Lower leg skin (tissue), 4 donors: ENCODE measurements around the gene UBAC2. TPM values are rescaled to one million over a fixed set of nuclear protein-coding genes. Genes with fewer than 3 reads are reported as not detected.

Source experiments
- DNase-seq, 2 donors: peaks; one replicate each; pipeline ENCODE4 v3.0.0-alpha.2; 2019; ENCODE audit warnings: low spot score in 2 of 2
- H3K4me3 ChIP-seq: fragments of 200-600 bp; sonication (generic); 2 replicates; pipeline ENCODE4 v1.5.1; 2017; ENCODE audit warnings: mild to moderate bottlenecking, low read depth; ENCODE audit not compliant: poor library complexity, severe bottlenecking
- POLR2A ChIP-seq, 2 donors: fragments of 450-650 bp; IDR thresholded peaks; one replicate each; pipeline ENCODE4 v1.6.1; 2016 to 2017; ENCODE audit warnings: antibody characterized with exemption in 2 of 2, mild to moderate bottlenecking in 1 of 2, moderate library complexity in 1 of 2
- WGBS, 2 donors: methylation state at CpG; one replicate each; pipeline ENCODE4 v1.1.5; 2018; 5-methylcytosine and 5-hydroxymethylcytosine counted together
- intact Hi-C: fragments of 100-400 bp; cut with DNase I; formaldehyde crosslinking; loops from one replicate; pipeline ENCODE4 v1.15.0; 2023; ENCODE audit warnings: low total_unique reads
- total RNA-seq, 4 donors: library from RNA; depleted of rRNA; stranded (reverse); fragments of >200 nt; gene quantifications; one replicate each; pipeline ENCODE4 v1.1.0, GENCODE V29; 2016
- TF ChIP-seq, protein P1 (sequence below), 3 donors: fragments of 450-650 bp; IDR thresholded peaks; one replicate each; pipeline ENCODE4 v1.5.1; 2016; ENCODE audit warnings: antibody characterized with exemption in 3 of 3, mild to moderate bottlenecking in 3 of 3, moderate library complexity in 2 of 3

The UBAC2 gene
- total RNA-seq, 4 donors from 2014 or later = 94.8 to 125 (median 106) TPM

DNA sequence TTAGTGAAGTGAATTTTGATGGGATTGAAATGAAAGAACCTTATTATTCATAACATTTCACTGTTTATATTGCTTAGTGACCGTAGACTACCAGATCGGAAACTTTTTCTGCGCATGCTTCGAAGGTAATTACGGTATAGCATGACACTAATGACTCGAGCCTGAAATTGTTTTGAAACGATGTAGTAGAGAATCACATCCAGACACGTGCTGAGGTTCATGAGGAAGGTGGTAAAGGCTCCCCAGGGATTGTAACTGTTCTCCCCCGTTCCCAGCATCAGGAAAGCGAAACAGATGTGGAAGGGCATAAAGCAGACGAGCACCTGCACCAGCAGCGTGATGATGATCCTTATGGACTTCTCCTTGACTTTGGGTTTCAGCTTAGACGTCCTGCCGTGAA is 54.2 kb downstream of the UBAC2 start:
- intact Hi-C loops = no loop called here
- no peak overlapping the region for H3K4me3 ChIP-seq
- TF ChIP-seq, protein P1, sequence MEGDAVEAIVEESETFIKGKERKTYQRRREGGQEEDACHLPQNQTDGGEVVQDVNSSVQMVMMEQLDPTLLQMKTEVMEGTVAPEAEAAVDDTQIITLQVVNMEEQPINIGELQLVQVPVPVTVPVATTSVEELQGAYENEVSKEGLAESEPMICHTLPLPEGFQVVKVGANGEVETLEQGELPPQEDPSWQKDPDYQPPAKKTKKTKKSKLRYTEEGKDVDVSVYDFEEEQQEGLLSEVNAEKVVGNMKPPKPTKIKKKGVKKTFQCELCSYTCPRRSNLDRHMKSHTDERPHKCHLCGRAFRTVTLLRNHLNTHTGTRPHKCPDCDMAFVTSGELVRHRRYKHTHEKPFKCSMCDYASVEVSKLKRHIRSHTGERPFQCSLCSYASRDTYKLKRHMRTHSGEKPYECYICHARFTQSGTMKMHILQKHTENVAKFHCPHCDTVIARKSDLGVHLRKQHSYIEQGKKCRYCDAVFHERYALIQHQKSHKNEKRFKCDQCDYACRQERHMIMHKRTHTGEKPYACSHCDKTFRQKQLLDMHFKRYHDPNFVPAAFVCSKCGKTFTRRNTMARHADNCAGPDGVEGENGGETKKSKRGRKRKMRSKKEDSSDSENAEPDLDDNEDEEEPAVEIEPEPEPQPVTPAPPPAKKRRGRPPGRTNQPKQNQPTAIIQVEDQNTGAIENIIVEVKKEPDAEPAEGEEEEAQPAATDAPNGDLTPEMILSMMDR (IDR thresholded peaks at IDR 0.05) = no peak
- no peak for TF ChIP-seq POLR2A (IDR thresholded peaks at IDR 0.05)
- WGBS, 2 donors = 85 to 87% methylated on average over 14 of the region's 14 CpGs
- DNase-seq = no peak

DNA sequence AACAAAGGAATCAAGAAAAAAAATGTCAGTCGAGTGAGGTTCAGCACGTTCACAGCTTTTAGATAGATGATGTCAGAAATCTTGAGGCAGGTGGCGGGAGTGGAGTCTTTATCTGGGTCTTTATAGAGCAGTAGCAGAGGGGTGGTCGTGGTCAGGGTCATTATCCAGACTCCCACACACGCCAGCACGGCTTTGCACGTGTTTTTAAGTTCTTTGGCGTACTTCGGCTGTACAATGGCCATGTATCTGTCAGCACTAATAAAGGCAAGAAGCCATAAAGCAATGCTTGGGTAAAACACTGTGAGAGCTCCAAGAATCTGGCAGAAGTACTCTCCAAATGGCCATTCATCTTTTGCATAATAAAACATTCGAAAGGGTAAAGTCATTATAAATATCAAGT is 54.6 kb downstream of the UBAC2 start:
- H3K4me3 ChIP-seq = no peak overlapping the region
- TF ChIP-seq, protein P1 (IDR thresholded peaks at IDR 0.05) = no peak
- TF ChIP-seq POLR2A (IDR thresholded peaks at IDR 0.05) = no peak
- intact Hi-C loops = no loop called here
- WGBS, 2 donors = 88 to 89% methylated on average over 10 of the region's 10 CpGs
- no peak for DNase-seq

DNA sequence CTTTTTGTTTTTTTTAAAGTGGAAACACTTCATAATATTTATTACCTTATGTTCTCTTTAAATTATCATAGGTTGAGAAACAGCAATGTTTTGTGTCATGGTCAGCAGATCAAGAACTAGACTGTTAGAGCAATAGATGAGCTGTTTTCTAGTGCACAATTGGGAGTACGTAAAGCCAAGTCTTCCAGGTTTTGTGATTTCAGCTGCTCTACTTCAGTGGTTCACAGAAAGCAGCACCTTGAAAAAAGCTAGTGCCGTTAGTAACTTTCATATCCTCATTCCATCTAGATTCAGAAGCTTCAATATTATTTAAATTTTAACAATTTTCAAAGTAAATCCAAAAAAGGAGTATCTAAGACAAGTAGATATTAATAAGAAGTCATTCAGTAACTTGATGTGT is 55.6 kb downstream of the UBAC2 start:
- no peak overlapping the region for H3K4me3 ChIP-seq
- TF ChIP-seq, protein P1 (IDR thresholded peaks at IDR 0.05) = no peak
- no peak for TF ChIP-seq POLR2A (IDR thresholded peaks at IDR 0.05)
- intact Hi-C loops = no loop called here
- WGBS, 2 donors = 87 to 92% methylated on average over 2 of the region's 2 CpGs
- DNase-seq = no peak

DNA sequence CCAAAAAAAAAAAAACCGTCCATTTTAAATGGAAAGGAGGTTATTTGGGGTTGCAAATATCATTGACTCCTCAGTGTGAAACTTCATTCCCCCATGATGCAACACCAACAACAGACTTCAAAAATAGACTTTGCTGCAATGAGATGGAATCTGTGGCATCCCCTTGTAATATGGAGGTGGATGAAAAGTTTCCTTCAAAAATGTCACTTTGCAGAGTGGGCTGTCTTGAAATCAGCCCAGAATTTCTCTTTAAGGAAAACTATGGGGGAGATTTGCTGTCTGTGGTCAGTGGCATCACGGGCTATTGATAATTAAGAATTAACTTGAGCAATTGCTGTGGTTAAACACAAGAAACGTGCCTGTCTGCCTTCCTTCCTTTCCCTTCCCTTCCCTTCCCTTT is 56.1 kb downstream of the UBAC2 start:
- H3K4me3 ChIP-seq = no peak overlapping the region
- DNase-seq = no peak
- intact Hi-C loops = no loop called here
- 80% methylated on average over 3 of the region's 3 CpGs for WGBS, 2 donors
- no peak for TF ChIP-seq POLR2A (IDR thresholded peaks at IDR 0.05)
- TF ChIP-seq, protein P1 (IDR thresholded peaks at IDR 0.05) = no peak

DNA sequence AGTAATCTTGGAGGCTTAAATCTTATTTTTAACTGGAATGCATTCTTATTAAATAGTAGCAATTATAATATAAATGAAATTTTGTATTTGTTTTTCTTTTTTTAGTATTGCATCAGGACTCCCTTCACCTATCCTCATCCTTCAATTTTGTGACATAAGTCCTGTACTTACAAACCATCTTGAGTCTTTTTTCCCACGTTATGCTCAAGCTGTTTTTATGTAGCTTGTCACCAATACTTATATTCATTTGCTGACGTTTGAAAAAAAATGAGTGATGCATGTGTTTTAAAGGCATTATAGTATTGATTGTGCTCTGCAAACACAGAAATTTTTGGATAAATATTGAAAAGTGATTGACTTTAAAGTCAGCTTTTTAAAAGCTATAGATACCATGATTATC is 56.6 kb downstream of the UBAC2 start:
- WGBS, 2 donors = 86 to 87% methylated on average over 2 of the region's 2 CpGs
- intact Hi-C loops = no loop called here
- no peak for DNase-seq
- TF ChIP-seq, protein P1 (IDR thresholded peaks at IDR 0.05) = no peak
- TF ChIP-seq POLR2A (IDR thresholded peaks at IDR 0.05) = no peak
- no peak overlapping the region for H3K4me3 ChIP-seq

DNA sequence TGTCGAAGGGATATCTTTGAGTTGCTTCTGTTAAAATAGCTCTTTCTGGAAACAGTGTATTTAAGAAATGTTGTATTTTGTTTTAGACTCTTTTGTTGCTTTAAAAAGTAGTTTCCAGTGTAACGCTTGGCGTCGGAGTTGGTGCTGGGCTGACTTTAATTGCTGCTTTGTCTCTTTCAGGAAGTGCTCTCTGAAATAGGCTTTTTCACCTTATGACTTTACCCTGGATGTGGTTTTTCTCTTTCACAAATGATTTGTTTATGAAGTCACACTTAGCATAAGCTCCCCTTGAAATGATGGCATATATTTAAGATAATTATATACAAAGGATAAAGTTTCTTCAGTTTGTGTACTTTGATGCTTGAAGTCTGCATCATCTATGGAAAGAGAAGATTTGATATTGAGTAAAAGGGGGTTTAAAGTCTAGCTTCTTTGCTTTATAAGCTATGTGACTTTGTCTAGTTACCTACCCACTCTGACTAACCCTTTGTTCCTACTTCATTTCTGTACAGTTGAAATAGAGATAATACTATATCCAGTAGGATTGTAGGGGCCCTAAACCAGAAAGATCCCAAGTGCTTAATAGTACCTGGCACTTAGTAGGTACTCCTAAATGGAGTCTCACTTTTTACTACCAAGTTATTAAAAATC is 57.7 kb downstream of the UBAC2 start, which contains the start of gene GPR18:
Gene GPR18, minus strand, starts transcription at position 170 of the 651 bp plus-strand sequence. CDS start 2,507 bp downstream, outside the sequence.
- 65 to 86% methylated on average over 4 of the region's 4 CpGs for WGBS, 2 donors
- no peak within 1 kb of the TSS for H3K4me3 ChIP-seq
- no peak for DNase-seq
- TF ChIP-seq POLR2A (IDR thresholded peaks at IDR 0.05) = no peak
- TF ChIP-seq, protein P1 (IDR thresholded peaks at IDR 0.05) = no peak
- intact Hi-C loops = no loop called here
